Measurements from ENCODE around the gene ETF1. TPM values are rescaled to one million over a fixed set of nuclear protein-coding genes. Genes with fewer than 3 reads are reported as not detected.
A peak's percentile ranks its signal among the peaks of the same experiment; 100 is the strongest.

Gene ETF1
- polyA plus RNA-seq, 3 donors: 34.8 to 71.4 (median 61.6) TPM

DNA sequence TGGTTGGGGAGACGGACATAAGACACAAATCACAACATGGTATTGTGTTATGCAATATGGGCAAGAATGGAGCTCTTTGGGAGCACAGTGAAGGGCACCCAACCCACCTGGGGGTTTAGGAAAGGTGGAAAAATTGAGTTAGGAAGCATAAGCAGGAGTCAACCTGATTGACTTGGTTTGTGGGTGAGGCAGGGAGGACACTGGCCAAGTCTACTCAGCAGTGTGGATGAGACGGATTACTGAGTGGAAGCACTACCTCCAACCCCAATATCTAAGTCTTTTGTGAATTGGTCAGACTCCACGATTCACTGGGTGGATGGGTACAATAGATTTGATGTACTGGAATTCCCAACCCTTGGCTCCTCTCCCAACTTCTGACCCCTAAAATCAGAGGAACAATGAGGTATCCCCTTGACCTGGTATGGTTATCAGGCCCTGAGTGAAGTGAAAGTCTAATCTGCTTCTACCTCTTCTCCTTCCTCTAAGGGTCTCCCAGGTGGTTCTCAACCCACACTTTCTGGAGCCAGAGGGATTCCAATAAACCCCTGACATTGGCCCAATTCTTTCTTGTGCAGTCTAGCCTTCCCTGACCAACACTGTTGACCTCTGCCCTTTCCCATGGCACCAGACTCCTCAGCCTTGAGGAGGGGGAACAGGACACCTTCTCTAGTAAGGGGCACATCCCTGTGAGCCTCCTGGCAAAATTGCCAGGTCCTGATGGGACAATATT lies 72.5 kb downstream of the ETF1 start:
- H3K9ac ChIP-seq (ENCODE audit: insufficient read depth, low read length, poor library complexity, severe bottlenecking): no peak overlapping the region
- Mint-ChIP-seq H3K27me3 (ENCODE audit: low read depth in 3 of 3) (peaks cover 24 to 46% (median 37%) of the 10 kb centered on the region in 3 donors), H3K27ac (peak overlapping the region in 2 of 7 donors; percentile 63 to 82), H3K4me3 (no peak overlapping the region), H3K4me1 (peaks cover 27% of the 10 kb centered on the region), H3K36me3 (peaks cover 18 to 23% of the 10 kb centered on the region in 2 donors), H3K9me3 (peaks cover 0 to 15% (median 5%) of the 10 kb centered on the region in 7 donors)
- intact Hi-C loops (cut with micrococcal nuclease): no loop called here
- H3K27me3 ChIP-seq (ENCODE audit: control insufficient read depth in 2 of 2, insufficient read depth in 2 of 2, low read length in 2 of 2): peaks cover 3 to 29% of the 10 kb centered on the region in 2 donors
- H2AFZ ChIP-seq (ENCODE audit: insufficient read depth, low read depth, low read length, poor library complexity, severe bottlenecking): no peak overlapping the region
- no peak overlapping the region for H3K4me2 ChIP-seq (replicated peaks; ENCODE audit: extremely low read depth, low read length, poor library complexity, severe bottlenecking)
- H3K27ac ChIP-seq (ENCODE audit: low read depth in 1 of 2, low read length in 2 of 2): no peak overlapping the region
- no peaks in the 10 kb centered on the region for H3K79me2 ChIP-seq (ENCODE audit: insufficient read depth, low read length)
- no peaks in the 10 kb centered on the region for H3K36me3 ChIP-seq (replicated peaks in 1 of 2; ENCODE audit: control insufficient read depth in 1 of 2, insufficient read depth in 2 of 2, low read length in 2 of 2)
- no peak overlapping the region for H3K4me3 ChIP-seq (replicated peaks in 1 of 3; ENCODE audit: low read depth in 2 of 3, low read length in 3 of 3)
- H3K4me1 ChIP-seq (ENCODE audit: control insufficient read depth in 1 of 2, insufficient read depth in 2 of 2, low read length in 2 of 2): peaks cover 24 to 30% of the 10 kb centered on the region in 2 donors
- TF ChIP-seq, protein P1, sequence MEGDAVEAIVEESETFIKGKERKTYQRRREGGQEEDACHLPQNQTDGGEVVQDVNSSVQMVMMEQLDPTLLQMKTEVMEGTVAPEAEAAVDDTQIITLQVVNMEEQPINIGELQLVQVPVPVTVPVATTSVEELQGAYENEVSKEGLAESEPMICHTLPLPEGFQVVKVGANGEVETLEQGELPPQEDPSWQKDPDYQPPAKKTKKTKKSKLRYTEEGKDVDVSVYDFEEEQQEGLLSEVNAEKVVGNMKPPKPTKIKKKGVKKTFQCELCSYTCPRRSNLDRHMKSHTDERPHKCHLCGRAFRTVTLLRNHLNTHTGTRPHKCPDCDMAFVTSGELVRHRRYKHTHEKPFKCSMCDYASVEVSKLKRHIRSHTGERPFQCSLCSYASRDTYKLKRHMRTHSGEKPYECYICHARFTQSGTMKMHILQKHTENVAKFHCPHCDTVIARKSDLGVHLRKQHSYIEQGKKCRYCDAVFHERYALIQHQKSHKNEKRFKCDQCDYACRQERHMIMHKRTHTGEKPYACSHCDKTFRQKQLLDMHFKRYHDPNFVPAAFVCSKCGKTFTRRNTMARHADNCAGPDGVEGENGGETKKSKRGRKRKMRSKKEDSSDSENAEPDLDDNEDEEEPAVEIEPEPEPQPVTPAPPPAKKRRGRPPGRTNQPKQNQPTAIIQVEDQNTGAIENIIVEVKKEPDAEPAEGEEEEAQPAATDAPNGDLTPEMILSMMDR (IDR thresholded peaks at IDR 0.05): no peak
- peak in 1 of 3 donors; percentile 41 for DNase-seq
- peaks cover 23% of the 10 kb centered on the region for H4K20me1 ChIP-seq (ENCODE audit: insufficient read depth, low read length)
- no peaks in the 10 kb centered on the region for H3K9me3 ChIP-seq (replicated peaks in 1 of 2; ENCODE audit: control insufficient read depth in 1 of 2, insufficient read depth in 1 of 2, low read length in 2 of 2)
- 86% methylated on average over 1 of the region's 3 CpGs for WGBS (ENCODE audit: insufficient coverage)

DNA sequence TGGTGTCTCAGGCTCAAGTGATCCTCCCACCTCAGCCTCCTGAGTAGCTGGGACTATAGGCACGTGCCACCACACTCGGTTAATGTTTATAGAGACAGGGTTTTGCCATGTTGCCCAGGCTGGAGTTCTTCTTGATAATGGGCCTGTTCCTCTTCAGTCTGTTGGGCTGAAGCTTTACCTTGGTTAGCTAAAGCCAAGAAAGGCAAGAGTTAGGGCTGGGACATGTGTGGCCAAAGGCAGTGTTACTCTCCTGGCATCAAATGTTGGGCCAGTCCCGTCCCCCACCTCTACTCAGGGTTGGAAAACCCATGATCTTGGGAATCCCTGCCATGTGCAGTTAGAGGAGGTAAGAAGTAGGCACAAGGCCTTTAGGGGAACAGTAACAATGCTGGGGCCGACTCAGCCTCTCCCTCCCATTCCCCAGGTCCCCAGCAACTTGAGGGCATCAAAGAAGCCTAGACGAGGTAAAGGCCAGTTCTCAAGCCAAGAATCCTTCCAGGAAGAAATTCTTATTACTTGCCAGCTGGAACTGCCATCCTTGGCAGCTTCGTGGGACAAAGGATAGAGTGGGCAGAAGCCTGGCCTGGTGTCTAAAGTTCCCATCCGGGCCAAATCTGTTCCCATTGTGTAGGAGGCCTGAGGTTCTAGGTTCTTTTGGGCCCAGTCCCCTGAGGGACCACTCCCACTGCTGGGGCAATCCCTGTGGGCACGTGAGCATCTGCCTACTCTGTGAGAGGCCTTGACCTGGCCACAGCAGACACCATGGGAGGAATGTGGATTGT lies 73.3 kb downstream of the ETF1 start:
- no peak overlapping the region for H3K4me2 ChIP-seq (replicated peaks; ENCODE audit: extremely low read depth, low read length, poor library complexity, severe bottlenecking)
- WGBS (ENCODE audit: insufficient coverage): 94% methylated on average over 6 of the region's 8 CpGs
- H3K27me3 Mint-ChIP-seq (ENCODE audit: low read depth in 3 of 3): peaks cover 22 to 41% (median 37%) of the 10 kb centered on the region in 3 donors
- H3K27ac Mint-ChIP-seq: peak overlapping the region in 2 of 7 donors; percentile 42 to 85
- H3K27me3 ChIP-seq (ENCODE audit: control insufficient read depth in 2 of 2, insufficient read depth in 2 of 2, low read length in 2 of 2): peaks cover 3 to 25% of the 10 kb centered on the region in 2 donors
- peaks cover 23% of the 10 kb centered on the region for H4K20me1 ChIP-seq (ENCODE audit: insufficient read depth, low read length)
- DNase-seq: peak in 1 of 3 donors; percentile 52
- H3K9me3 ChIP-seq (replicated peaks in 1 of 2; ENCODE audit: control insufficient read depth in 1 of 2, insufficient read depth in 1 of 2, low read length in 2 of 2): no peaks in the 10 kb centered on the region
- no peak overlapping the region for H3K4me3 Mint-ChIP-seq
- H3K4me3 ChIP-seq (replicated peaks in 1 of 3; ENCODE audit: low read depth in 2 of 3, low read length in 3 of 3): no peak overlapping the region
- peaks cover 18 to 23% of the 10 kb centered on the region in 2 donors for H3K36me3 Mint-ChIP-seq
- H3K9me3 Mint-ChIP-seq: peaks cover 0 to 15% (median 5%) of the 10 kb centered on the region in 7 donors
- no peak overlapping the region for H3K9ac ChIP-seq (ENCODE audit: insufficient read depth, low read length, poor library complexity, severe bottlenecking)
- intact Hi-C loops (cut with micrococcal nuclease): loop anchor here (2.0 to 10.0 kb wide), 2 partner anchors 15 to 75 kb away; partner anchors contain the start of gene ETF1 (in 1 of the 2)
- no peaks in the 10 kb centered on the region for H3K79me2 ChIP-seq (ENCODE audit: insufficient read depth, low read length)
- H2AFZ ChIP-seq (ENCODE audit: insufficient read depth, low read depth, low read length, poor library complexity, severe bottlenecking): no peak overlapping the region
- TF ChIP-seq, protein P1 (IDR thresholded peaks at IDR 0.05): no peak
- peaks cover 27% of the 10 kb centered on the region for H3K4me1 Mint-ChIP-seq
- no peaks in the 10 kb centered on the region for H3K36me3 ChIP-seq (replicated peaks in 1 of 2; ENCODE audit: control insufficient read depth in 1 of 2, insufficient read depth in 2 of 2, low read length in 2 of 2)
- H3K4me1 ChIP-seq (ENCODE audit: control insufficient read depth in 1 of 2, insufficient read depth in 2 of 2, low read length in 2 of 2): peaks cover 24 to 32% of the 10 kb centered on the region in 2 donors
- no peak overlapping the region for H3K27ac ChIP-seq (ENCODE audit: low read depth in 1 of 2, low read length in 2 of 2)
